K562 (cell line): ENCODE results near the gene PPFIA3. TPM values are rescaled to one million over a fixed set of nuclear protein-coding genes. Genes with fewer than 3 reads are reported as not detected.

Experiments used
- COPS2 ChIP-seq: fragments of 450-650 bp; conservative IDR thresholded peaks from 2 replicates; pipeline ENCODE4 v1.6.1; 2016; ENCODE audit warnings: mild to moderate bottlenecking, moderate library complexity
- DMBX1 ChIP-seq: fragments of 250-450 bp; sonication (Bioruptor Pico); IDR thresholded peaks from 2 replicates; pipeline ENCODE4 v1.8.0; 2022; ENCODE audit warnings: inconsistent platforms, mild to moderate bottlenecking, moderate library complexity, borderline replicate concordance
- ERF ChIP-seq: fragments of 450-650 bp; formaldehyde crosslinking; IDR thresholded peaks from 2 replicates; pipeline ENCODE4 v1.4.0; 2020; ENCODE audit warnings: mild to moderate bottlenecking, mixed read lengths
- HDAC2 ChIP-seq: fragments of 450-650 bp; IDR thresholded peaks from 2 replicates; pipeline ENCODE4 v1.6.1; 2016; ENCODE audit warnings: mild to moderate bottlenecking
- NFRKB ChIP-seq: fragments of 450-650 bp; IDR thresholded peaks from 2 replicates; pipeline ENCODE4 v1.6.1; 2016; ENCODE audit warnings: low read depth
- SMARCA4 ChIP-seq: fragments of 450-650 bp; IDR thresholded peaks from 2 replicates; pipeline ENCODE4 v1.6.1; 2016
- polyA plus RNA-seq, 8 experiments: library from polyadenylated mRNA; depleted of rRNA in 4 of 8; stranded (reverse) in 5 of 8; unstranded in 3 of 8; fragments of >200 nt; fragmentation: Nextera tagmentation in 2 of 8; fragmentation: Illumina TruSeq in 1 of 8; extraction: Ambion mirVana in 2 of 8; extraction: Trizol in 1 of 8; gene quantifications; 2 replicates each; pipeline versions ENCODE4 v1.2.1 to v1.2.3, GENCODE V29; 2011 to 2014; ENCODE audit warnings: inconsistent platforms in 1 of 8, missing spikeins in 1 of 8
- total RNA-seq, 7 experiments: library from RNA; depleted of rRNA in 6 of 7; stranded (reverse); fragments of >200 nt in 6 of 7; fragmentation: Illumina TruSeq in 2 of 7; extraction: Trizol in 2 of 7; gene quantifications; 2 replicates each; pipeline versions ENCODE4 v1.2.1 to v1.2.3, GENCODE V29; 2011 to 2021; ENCODE audit warnings: low replicate concordance in 1 of 7
- TF ChIP-seq, protein P1 (sequence below): fragments of 450-650 bp; IDR thresholded peaks from 2 replicates; pipeline ENCODE4 v1.6.1; 2016; ENCODE audit warnings: mild to moderate bottlenecking, moderate library complexity
- TF ChIP-seq, protein P2 (sequence below), 3 experiments: IDR thresholded peaks in 2 of 3; conservative IDR thresholded peaks in 1 of 3; 2 replicates each; pipeline ENCODE4 v1.5.1; 2011 to 2012; ENCODE audit warnings: low read length in 3 of 3, mild to moderate bottlenecking in 3 of 3, control low read depth in 2 of 3, improper control_type of control experiment in 1 of 3, inconsistent platforms in 1 of 3, low read depth in 1 of 3, mixed read lengths in 1 of 3, moderate library complexity in 1 of 3; ENCODE audit not compliant: insufficient read depth in 2 of 3
- TF ChIP-seq, protein P3 (sequence below), 2 experiments: fragments of 450-650 bp; IDR thresholded peaks; 2 replicates each; pipeline ENCODE4 v1.6.1; 2016

Gene PPFIA3
- total and polyA plus RNA-seq, 9 of the 15 experiments (the other 6 are each of a cell fraction or from before 2014, with no cell fraction given) = 0.10 to 53.0 (median 17.6) TPM

DNA sequence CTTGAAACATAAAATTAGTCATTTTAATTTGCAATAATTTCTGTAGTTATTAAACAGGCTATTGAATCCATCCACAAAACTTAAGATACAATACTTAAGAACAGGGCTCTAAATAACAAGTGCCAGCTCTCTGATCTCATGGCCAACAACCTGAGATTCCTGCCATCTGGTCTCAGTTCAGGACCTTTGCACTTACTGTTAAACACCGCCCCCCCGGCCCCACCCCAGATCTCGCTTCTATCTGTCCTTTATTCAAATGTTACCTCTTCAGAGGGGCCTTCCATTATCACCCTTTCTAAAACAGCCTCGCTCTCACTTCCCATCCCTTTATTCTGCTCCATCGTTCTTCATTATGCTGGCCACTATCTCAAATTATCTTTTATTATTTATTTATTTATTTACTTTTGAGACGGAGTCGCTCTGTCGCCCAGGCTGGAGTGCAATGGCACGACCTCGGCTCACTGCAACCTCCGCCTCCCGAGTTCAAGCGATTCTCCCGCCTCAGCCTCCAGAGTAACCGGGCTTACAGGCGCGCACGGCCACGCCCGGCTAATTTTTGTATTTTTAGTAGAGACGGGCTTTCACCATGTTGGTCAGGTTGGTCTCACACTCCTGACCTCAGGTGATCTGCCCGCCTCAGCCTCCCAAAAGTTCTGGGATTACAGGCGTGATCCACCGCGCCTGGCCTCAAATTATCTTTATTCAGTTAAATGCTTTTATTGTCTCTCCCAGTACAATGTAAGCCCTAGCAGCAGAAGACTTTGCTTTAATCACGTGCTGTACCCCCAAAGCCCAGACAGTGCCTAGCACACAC, 34.9 kb upstream of the PPFIA3 start (continued):
- TF ChIP-seq, protein P1, sequence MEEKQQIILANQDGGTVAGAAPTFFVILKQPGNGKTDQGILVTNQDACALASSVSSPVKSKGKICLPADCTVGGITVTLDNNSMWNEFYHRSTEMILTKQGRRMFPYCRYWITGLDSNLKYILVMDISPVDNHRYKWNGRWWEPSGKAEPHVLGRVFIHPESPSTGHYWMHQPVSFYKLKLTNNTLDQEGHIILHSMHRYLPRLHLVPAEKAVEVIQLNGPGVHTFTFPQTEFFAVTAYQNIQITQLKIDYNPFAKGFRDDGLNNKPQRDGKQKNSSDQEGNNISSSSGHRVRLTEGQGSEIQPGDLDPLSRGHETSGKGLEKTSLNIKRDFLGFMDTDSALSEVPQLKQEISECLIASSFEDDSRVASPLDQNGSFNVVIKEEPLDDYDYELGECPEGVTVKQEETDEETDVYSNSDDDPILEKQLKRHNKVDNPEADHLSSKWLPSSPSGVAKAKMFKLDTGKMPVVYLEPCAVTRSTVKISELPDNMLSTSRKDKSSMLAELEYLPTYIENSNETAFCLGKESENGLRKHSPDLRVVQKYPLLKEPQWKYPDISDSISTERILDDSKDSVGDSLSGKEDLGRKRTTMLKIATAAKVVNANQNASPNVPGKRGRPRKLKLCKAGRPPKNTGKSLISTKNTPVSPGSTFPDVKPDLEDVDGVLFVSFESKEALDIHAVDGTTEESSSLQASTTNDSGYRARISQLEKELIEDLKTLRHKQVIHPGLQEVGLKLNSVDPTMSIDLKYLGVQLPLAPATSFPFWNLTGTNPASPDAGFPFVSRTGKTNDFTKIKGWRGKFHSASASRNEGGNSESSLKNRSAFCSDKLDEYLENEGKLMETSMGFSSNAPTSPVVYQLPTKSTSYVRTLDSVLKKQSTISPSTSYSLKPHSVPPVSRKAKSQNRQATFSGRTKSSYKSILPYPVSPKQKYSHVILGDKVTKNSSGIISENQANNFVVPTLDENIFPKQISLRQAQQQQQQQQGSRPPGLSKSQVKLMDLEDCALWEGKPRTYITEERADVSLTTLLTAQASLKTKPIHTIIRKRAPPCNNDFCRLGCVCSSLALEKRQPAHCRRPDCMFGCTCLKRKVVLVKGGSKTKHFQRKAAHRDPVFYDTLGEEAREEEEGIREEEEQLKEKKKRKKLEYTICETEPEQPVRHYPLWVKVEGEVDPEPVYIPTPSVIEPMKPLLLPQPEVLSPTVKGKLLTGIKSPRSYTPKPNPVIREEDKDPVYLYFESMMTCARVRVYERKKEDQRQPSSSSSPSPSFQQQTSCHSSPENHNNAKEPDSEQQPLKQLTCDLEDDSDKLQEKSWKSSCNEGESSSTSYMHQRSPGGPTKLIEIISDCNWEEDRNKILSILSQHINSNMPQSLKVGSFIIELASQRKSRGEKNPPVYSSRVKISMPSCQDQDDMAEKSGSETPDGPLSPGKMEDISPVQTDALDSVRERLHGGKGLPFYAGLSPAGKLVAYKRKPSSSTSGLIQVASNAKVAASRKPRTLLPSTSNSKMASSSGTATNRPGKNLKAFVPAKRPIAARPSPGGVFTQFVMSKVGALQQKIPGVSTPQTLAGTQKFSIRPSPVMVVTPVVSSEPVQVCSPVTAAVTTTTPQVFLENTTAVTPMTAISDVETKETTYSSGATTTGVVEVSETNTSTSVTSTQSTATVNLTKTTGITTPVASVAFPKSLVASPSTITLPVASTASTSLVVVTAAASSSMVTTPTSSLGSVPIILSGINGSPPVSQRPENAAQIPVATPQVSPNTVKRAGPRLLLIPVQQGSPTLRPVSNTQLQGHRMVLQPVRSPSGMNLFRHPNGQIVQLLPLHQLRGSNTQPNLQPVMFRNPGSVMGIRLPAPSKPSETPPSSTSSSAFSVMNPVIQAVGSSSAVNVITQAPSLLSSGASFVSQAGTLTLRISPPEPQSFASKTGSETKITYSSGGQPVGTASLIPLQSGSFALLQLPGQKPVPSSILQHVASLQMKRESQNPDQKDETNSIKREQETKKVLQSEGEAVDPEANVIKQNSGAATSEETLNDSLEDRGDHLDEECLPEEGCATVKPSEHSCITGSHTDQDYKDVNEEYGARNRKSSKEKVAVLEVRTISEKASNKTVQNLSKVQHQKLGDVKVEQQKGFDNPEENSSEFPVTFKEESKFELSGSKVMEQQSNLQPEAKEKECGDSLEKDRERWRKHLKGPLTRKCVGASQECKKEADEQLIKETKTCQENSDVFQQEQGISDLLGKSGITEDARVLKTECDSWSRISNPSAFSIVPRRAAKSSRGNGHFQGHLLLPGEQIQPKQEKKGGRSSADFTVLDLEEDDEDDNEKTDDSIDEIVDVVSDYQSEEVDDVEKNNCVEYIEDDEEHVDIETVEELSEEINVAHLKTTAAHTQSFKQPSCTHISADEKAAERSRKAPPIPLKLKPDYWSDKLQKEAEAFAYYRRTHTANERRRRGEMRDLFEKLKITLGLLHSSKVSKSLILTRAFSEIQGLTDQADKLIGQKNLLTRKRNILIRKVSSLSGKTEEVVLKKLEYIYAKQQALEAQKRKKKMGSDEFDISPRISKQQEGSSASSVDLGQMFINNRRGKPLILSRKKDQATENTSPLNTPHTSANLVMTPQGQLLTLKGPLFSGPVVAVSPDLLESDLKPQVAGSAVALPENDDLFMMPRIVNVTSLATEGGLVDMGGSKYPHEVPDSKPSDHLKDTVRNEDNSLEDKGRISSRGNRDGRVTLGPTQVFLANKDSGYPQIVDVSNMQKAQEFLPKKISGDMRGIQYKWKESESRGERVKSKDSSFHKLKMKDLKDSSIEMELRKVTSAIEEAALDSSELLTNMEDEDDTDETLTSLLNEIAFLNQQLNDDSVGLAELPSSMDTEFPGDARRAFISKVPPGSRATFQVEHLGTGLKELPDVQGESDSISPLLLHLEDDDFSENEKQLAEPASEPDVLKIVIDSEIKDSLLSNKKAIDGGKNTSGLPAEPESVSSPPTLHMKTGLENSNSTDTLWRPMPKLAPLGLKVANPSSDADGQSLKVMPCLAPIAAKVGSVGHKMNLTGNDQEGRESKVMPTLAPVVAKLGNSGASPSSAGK = peak; percentile 78
- TF ChIP-seq DMBX1 (CRISPR knock-in tag) (0 out of 2 replicates have a peak, but pooled peaks have one; percentile 46), SMARCA4 (peak; percentile 45), ERF (0 out of 2 replicates have a peak, but pooled peaks have one; percentile 45), HDAC2 (0 out of 2 replicates have a peak, but pooled peaks have one; percentile 71), COPS2 (no peak), NFRKB (peak; percentile 51; the same call in 1 of the 2 replicates)
- TF ChIP-seq, protein P2, sequence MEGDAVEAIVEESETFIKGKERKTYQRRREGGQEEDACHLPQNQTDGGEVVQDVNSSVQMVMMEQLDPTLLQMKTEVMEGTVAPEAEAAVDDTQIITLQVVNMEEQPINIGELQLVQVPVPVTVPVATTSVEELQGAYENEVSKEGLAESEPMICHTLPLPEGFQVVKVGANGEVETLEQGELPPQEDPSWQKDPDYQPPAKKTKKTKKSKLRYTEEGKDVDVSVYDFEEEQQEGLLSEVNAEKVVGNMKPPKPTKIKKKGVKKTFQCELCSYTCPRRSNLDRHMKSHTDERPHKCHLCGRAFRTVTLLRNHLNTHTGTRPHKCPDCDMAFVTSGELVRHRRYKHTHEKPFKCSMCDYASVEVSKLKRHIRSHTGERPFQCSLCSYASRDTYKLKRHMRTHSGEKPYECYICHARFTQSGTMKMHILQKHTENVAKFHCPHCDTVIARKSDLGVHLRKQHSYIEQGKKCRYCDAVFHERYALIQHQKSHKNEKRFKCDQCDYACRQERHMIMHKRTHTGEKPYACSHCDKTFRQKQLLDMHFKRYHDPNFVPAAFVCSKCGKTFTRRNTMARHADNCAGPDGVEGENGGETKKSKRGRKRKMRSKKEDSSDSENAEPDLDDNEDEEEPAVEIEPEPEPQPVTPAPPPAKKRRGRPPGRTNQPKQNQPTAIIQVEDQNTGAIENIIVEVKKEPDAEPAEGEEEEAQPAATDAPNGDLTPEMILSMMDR (IDR thresholded peaks at IDR 0.05 in 2 of 3, conservative IDR thresholded peaks at IDR 0.05 in 1 of 3; ENCODE audit: insufficient read depth in 2 of 3, low read depth in 1 of 3, low read length in 3 of 3) = no peak
- TF ChIP-seq, protein P3, sequence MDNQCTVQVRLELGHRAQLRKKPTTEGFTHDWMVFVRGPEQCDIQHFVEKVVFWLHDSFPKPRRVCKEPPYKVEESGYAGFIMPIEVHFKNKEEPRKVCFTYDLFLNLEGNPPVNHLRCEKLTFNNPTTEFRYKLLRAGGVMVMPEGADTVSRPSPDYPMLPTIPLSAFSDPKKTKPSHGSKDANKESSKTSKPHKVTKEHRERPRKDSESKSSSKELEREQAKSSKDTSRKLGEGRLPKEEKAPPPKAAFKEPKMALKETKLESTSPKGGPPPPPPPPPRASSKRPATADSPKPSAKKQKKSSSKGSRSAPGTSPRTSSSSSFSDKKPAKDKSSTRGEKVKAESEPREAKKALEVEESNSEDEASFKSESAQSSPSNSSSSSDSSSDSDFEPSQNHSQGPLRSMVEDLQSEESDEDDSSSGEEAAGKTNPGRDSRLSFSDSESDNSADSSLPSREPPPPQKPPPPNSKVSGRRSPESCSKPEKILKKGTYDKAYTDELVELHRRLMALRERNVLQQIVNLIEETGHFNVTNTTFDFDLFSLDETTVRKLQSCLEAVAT (IDR thresholded peaks at IDR 0.05) = peak in 1 of 2 experiments; percentile 9; a peak in 1 of 4 replicates
